ENCODE measurements around the gene TTC29.
"Not testable (repeated sequence)": the region's sequence is repeated elsewhere in the genome, so short reads cannot be mapped to it uniquely, and the experiment has no call there.

TTC29 gene

GRCh38 chr4:146663968-146664311, 281.7 kb downstream of the TTC29 start:
- not testable (repeated sequence) for DNase-seq

- no peak for DNase-seq
Measured at GRCh38 chr4:146661367-146661766, 284.3 kb downstream of the TTC29 start.

Measured in activated CD4-positive, alpha-beta T cell treated with anti-CD3 and anti-CD28 coated beads, Interleukin-10, Interleukin-2, amounts not matched to agents 100 ng/mL and 50 ng/mL, durations not matched to agents 16 hours and 8 hours (primary cell).